Fibroblast of villous mesenchyme (primary cell): ENCODE measurements around the gene OPTC. TPM values are rescaled to one million over a fixed set of nuclear protein-coding genes. Genes with fewer than 3 reads are reported as not detected.

Source experiments
- DNase-seq: peaks from one replicate; pipeline ENCODE4 v3.0.0-alpha.2; 2010; ENCODE audit warnings: low read depth
- H3K4me3 ChIP-seq: 2 replicates; pipeline ENCODE4 v1.5.1; 2011; ENCODE audit warnings: low read depth, mild to moderate bottlenecking, low read length
- CTCF ChIP-seq: IDR thresholded peaks from 2 replicates; pipeline ENCODE4 v1.5.1; 2012; ENCODE audit warnings: low read depth, mild to moderate bottlenecking, low read length; ENCODE audit not compliant: insufficient read depth
- total RNA-seq: library from RNA; depleted of rRNA; stranded (reverse); fragments of >200 nt; gene quantifications from 2 replicates; pipeline ENCODE4 v1.2.3, GENCODE V29; 2012

Gene OPTC
- total RNA-seq, 1 donor, result not detected

- DNase-seq, result peak; percentile 57
- no peak overlapping the region for H3K4me3 ChIP-seq
- no peak for TF ChIP-seq CTCF
Measured at GRCh38 chr1:203557390-203557789, 63.4 kb downstream of the OPTC start.

GRCh38 chr1:203558064-203558760, 64.3 kb downstream of the OPTC start:
- no peak for TF ChIP-seq CTCF
- DNase-seq, result peak; percentile 96
- no peak overlapping the region for H3K4me3 ChIP-seq

Other genes starting within 250 kb of the OPTC start
- gene BTG2, start 188.6 kb upstream of the OPTC start, total RNA-seq, result 6.4 and 13.8 TPM in 2 replicates
- gene FMOD, start 143.0 kb upstream of the OPTC start, total RNA-seq, result 0.64 and 0.86 TPM in 2 replicates
- under 0.01 and 0.43 TPM in 2 replicates for gene PRELP, start 18.3 kb upstream of the OPTC start, total RNA-seq
- gene ATP2B4, start 132.7 kb downstream of the OPTC start, total RNA-seq, result 135 and 214 TPM in 2 replicates